T-helper 2 cell treated with Interferon-gamma antibody and Interleukin-4, amounts not matched to agents 5 μg/mL and 100 μg/mL, for 36 hours (primary cell): Measurements from ENCODE around the gene ADCY7.
A peak's percentile ranks its signal among the peaks of the same experiment; 100 is the strongest.

ENCODE experiments used
- DNase-seq: peaks from one replicate; pipeline ENCODE4 v3.0.0; 2021; ENCODE audit warnings: low spot score
- H3K27ac Mint-ChIP-seq: one replicate; pipeline ENCODE4 v1.8.0; 2021; ENCODE audit warnings: mild to moderate bottlenecking, mixed read lengths
- H3K27me3 Mint-ChIP-seq: one replicate; pipeline ENCODE4 v1.8.0; 2021; ENCODE audit warnings: low read depth, mixed read lengths
- H3K36me3 Mint-ChIP-seq: one replicate; pipeline ENCODE4 v1.8.0; 2021; ENCODE audit warnings: low read depth, mixed read lengths
- H3K4me1 Mint-ChIP-seq: one replicate; pipeline ENCODE4 v1.8.0; 2021; ENCODE audit warnings: low read depth, mixed read lengths
- H3K4me3 Mint-ChIP-seq: one replicate; pipeline ENCODE4 v1.8.0; 2022; ENCODE audit warnings: mild to moderate bottlenecking, moderate library complexity, mixed read lengths
- H3K9me3 Mint-ChIP-seq: one replicate; pipeline ENCODE4 v1.8.0; 2021; ENCODE audit warnings: mixed read lengths

Gene ADCY7

DNA sequence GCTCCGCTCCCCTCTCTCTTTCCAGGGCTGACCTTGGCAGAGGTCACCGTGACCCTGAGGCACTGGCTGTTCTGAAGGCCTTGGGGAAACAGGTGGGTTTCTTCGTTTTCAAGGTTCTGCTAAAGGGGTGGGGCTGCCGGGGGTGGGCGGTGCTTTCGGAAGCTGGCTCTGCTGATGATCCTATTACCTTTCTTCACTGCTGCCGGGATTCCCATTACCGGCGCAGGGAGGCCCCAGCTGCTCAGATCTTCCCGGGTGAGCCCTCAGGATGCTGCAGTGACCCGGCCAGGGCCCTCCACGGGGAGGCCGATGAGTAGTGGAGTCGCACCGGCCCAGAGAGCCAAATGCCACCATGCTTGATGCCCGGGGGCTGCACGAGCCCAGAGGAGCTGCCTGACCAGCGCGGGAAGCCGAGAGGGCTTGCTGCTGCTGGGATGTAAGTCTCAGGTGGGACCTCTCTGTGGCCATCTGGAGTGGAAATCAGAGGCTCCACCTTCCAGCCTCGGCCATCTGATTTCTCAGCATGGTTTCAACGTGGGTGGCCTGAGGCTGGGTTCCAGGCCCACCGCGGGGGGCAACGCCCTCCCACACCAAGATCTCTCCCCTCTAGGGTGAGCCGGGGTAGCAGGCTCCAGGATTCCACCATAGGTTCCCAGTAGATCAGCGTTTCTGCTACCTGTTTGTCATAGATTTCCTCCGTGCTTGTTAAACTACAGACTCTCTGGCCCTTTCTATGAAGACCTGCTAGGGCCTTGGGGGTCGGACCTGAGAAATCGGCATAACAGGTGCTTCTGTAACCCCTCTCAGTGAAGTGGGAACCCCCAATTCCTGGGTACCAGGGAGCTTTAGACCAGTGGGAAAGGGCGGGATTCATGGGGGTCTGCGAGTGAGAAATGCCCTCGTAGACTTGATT, 21.6 kb upstream of the ADCY7 start:
- Mint-ChIP-seq H3K27ac (peak overlapping the region; percentile 75), H3K9me3 (no peaks in the 10 kb centered on the region), H3K27me3 (peaks cover 15% of the 10 kb centered on the region), H3K4me3 (peak overlapping the region; percentile 84), H3K4me1 (peaks cover 23% of the 10 kb centered on the region), H3K36me3 (no peaks in the 10 kb centered on the region)
- DNase-seq: no peak

- Mint-ChIP-seq H3K27ac (peak overlapping the region; percentile 75), H3K36me3 (no peaks in the 10 kb centered on the region), H3K27me3 (peaks cover 9% of the 10 kb centered on the region), H3K9me3 (no peaks in the 10 kb centered on the region), H3K4me3 (peak overlapping the region; percentile 84), H3K4me1 (peaks cover 23% of the 10 kb centered on the region)
- DNase-seq: peak; percentile 53
These were observed 20.7 kb upstream of the ADCY7 start for GRCh38 chr16:50245417-50246298.

GRCh38 chr16:50246299-50247122, 19.8 kb upstream of the ADCY7 start:
- H3K27me3 Mint-ChIP-seq: peaks cover 3% of the 10 kb centered on the region
- H3K4me1 Mint-ChIP-seq: peaks cover 26% of the 10 kb centered on the region
- H3K4me3 Mint-ChIP-seq: peak overlapping the region; percentile 77
- H3K36me3 Mint-ChIP-seq: no peaks in the 10 kb centered on the region
- no peaks in the 10 kb centered on the region for H3K9me3 Mint-ChIP-seq
- H3K27ac Mint-ChIP-seq: no peak overlapping the region
- no peak for DNase-seq

- peaks cover 26% of the 10 kb centered on the region for H3K4me1 Mint-ChIP-seq
- H3K36me3 Mint-ChIP-seq: no peaks in the 10 kb centered on the region
- peak overlapping the region; percentile 77 for H3K4me3 Mint-ChIP-seq
- DNase-seq: no peak
- no peaks in the 10 kb centered on the region for H3K9me3 Mint-ChIP-seq
- H3K27me3 Mint-ChIP-seq: peaks cover 3% of the 10 kb centered on the region
- H3K27ac Mint-ChIP-seq: no peak overlapping the region
These were observed 19.0 kb upstream of the ADCY7 start for GRCh38 chr16:50247123-50247905.

DNA sequence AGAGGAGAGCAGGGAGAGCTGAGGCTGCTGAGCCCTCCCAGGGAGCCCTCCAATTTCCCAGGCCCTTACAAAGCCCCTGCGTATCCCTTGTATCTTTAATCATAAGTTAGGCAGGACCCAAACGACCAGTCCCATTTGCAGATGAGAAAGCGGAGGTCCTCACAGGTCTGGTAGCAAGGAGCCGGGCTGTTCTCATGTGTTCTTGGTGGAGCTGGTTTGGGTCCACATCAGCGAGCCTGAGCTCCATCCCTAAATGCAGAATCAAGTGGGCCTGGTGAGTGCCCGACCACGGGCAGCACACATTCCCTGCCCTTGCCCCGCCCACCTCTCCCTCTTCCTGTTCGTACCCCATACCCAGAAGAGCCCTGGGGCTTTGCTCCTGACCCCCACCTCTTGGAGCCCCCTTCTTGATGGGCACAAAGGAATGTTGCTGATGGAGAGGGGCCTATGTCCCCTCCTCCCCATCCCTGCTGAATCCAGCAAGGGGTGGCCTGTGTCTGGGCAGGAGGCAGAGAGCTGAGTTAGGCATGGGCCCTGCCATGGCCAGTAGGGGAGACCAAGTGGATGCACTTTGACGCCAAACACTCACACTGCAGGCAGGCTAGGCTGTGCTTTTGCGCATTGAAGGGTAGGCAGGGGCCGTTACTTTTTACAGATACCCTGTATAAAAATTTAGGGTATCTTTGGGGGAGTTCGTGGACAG, 18.3 kb upstream of the ADCY7 start:
- Mint-ChIP-seq H3K9me3 (no peaks in the 10 kb centered on the region), H3K4me1 (peaks cover 26% of the 10 kb centered on the region), H3K27ac (no peak overlapping the region), H3K36me3 (no peaks in the 10 kb centered on the region), H3K27me3 (peaks cover 3% of the 10 kb centered on the region), H3K4me3 (peak overlapping the region; percentile 68)
- no peak for DNase-seq

GRCh38 chr16:50248845-50249244, 17.5 kb upstream of the ADCY7 start:
- H3K4me3 Mint-ChIP-seq: no peak overlapping the region
- no peak overlapping the region for H3K27ac Mint-ChIP-seq
- DNase-seq: no peak
- no peaks in the 10 kb centered on the region for H3K36me3 Mint-ChIP-seq
- H3K4me1 Mint-ChIP-seq: peaks cover 26% of the 10 kb centered on the region
- peaks cover 5% of the 10 kb centered on the region for H3K27me3 Mint-ChIP-seq
- H3K9me3 Mint-ChIP-seq: no peaks in the 10 kb centered on the region

DNA sequence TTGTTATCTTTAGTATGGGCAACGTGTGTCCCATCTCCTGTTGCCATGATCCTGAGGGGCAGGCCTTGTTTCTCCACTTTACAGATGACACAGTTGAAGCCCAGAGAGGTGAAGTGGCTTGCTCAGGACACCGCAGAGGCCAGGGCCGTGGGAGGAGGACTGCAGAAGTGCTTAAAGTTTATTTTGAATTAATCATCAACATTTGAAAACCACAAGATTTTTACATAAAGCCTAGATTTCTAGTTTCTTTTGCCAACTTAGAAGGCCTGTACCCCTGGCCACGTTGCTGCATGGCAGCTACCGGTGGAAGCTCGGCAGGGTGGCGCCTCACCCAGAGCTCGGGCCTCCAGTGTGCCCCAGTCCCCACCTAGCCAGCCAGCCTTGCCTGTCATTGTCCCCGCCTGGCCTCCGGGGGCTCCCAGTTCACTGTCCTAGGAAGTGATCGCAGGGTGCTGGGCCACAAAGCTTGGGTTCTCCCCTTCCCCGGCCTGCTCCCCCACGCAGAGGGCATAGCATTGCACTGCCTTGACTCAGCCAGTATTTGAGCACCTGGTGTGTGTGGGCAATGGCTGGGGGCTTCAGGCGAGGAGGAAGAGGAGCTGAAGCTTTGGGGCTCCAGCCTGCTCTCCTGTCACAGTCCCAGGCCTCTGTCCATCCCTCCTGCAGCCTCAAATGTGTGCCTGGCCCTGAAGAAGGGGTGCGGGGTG, 14.8 kb upstream of the ADCY7 start:
- H3K4me1 Mint-ChIP-seq: peaks cover 18% of the 10 kb centered on the region
- no peak overlapping the region for H3K27ac Mint-ChIP-seq

DNA sequence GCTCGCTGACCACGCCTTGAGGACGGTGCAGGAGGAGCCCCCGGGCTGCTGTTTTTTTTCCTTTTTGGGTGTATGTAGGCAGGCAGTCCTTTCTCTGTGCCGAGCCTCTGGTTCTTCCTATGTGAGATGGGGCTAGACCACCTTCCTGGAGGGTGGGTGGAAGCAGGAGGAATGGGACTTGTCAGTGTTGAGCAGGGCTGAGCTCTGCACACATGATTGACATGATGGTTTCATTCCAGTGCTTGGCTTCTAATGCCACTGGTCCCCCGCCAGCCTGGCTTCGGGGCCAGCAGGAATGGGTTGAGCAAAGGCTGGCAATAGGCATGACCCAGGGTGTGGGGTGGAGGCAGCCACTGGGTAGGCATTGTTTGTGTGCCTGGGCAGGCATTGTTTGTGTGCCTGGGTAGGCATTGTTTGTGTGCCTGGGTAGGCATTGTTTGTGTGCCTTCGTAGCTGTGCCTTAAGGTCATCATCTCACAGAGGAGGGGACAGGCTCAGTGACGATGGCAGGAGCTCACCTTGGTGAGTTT, 14.2 kb upstream of the ADCY7 start:
- H3K27ac Mint-ChIP-seq: no peak overlapping the region
- no peaks in the 10 kb centered on the region for H3K9me3 Mint-ChIP-seq
- peaks cover 27% of the 10 kb centered on the region for H3K27me3 Mint-ChIP-seq
- H3K36me3 Mint-ChIP-seq: no peaks in the 10 kb centered on the region
- no peak overlapping the region for H3K4me3 Mint-ChIP-seq
- peaks cover 13% of the 10 kb centered on the region for H3K4me1 Mint-ChIP-seq
- DNase-seq: no peak

More for the DNA sequence above, 14.8 kb upstream of the ADCY7 start:
- Mint-ChIP-seq H3K27me3 (peaks cover 21% of the 10 kb centered on the region), H3K4me3 (no peak overlapping the region), H3K36me3 (no peaks in the 10 kb centered on the region), H3K9me3 (no peaks in the 10 kb centered on the region)
- DNase-seq: no peak

GRCh38 chr16:50252874-50253513, 13.4 kb upstream of the ADCY7 start:
- DNase-seq: no peak
- peaks cover 8% of the 10 kb centered on the region for H3K4me1 Mint-ChIP-seq
- H3K27ac Mint-ChIP-seq: no peak overlapping the region
- no peaks in the 10 kb centered on the region for H3K9me3 Mint-ChIP-seq
- no peak overlapping the region for H3K4me3 Mint-ChIP-seq
- no peaks in the 10 kb centered on the region for H3K36me3 Mint-ChIP-seq
- H3K27me3 Mint-ChIP-seq: peaks cover 29% of the 10 kb centered on the region

DNA sequence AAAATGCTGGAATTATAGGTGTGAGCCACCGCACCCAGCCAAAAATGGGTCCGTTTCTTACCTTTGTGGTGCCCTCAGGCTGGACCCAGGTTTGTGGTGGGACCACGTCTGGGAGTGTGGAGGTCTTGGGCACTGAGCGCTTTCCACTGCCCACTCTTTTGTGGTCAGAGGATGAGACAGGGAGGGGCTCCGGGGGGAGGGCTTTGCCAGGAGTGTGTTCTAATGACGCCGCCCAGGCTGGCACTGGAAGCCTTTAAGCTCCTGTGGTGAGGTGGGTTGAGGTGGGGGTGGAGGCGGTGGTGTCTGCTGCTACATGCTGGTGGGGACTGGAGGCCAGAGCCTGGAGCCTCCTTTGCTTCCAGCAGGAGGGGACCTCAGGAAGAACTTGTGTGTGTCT, 12.8 kb upstream of the ADCY7 start:
- H3K9me3 Mint-ChIP-seq: no peaks in the 10 kb centered on the region
- peaks cover 4% of the 10 kb centered on the region for H3K4me1 Mint-ChIP-seq
- H3K36me3 Mint-ChIP-seq: no peaks in the 10 kb centered on the region
- no peak overlapping the region for H3K4me3 Mint-ChIP-seq
- peaks cover 33% of the 10 kb centered on the region for H3K27me3 Mint-ChIP-seq
- no peak overlapping the region for H3K27ac Mint-ChIP-seq
- no peak for DNase-seq

DNA sequence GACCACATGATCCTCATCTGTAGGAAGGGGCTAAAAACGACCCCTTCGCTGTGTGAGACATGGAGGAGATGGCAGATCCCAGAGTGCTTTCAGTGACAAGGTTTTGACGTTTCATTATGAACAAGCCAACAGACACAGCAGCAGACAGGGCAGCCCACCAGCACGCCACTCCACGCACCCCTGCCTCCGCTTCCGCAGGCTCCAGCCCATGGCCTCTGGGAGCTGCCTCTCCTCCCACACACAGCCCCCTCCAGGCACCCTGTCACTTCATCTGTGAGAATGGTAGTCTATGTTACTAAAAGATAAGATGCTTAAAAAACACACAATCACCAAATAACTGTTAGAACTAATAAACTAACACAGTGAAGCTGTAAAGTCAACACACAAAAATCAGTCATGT, 12.3 kb upstream of the ADCY7 start:
- Mint-ChIP-seq H3K27me3 (peaks cover 36% of the 10 kb centered on the region), H3K4me1 (peaks cover 2% of the 10 kb centered on the region), H3K36me3 (no peaks in the 10 kb centered on the region), H3K4me3 (no peak overlapping the region), H3K9me3 (no peaks in the 10 kb centered on the region), H3K27ac (no peak overlapping the region)
- DNase-seq: no peak
